WTC11 (cell line): Measurements from ENCODE around the gene BMP8B. TPM values are rescaled to one million over a fixed set of nuclear protein-coding genes. Genes with fewer than 3 reads are reported as not detected.

Source experiments
- ATAC-seq: fragments of 200-7000 bp; cut with Tn5 transposase; 2 replicates; pipeline ENCODE4 v1.10.0; 2021; ENCODE audit warnings: mild to moderate bottlenecking, moderate library complexity
- CTCF ChIA-PET: fragments of 300-600 bp; sonication (Branson Sonifier 250); formaldehyde crosslinking; loops from one replicate; lab custom pipeline; 2021; ENCODE audit warnings: antibody characterized with exemption; lab: Charles Lee
- POLR2A ChIA-PET: fragments of 350-600 bp; sonication (Branson Sonifier 250); formaldehyde crosslinking; loops from one replicate; lab custom pipeline; 2021; ENCODE audit warnings: antibody characterized with exemption; lab: Charles Lee
- DNase-seq: peaks from one replicate; pipeline ENCODE4 v3.0.0; 2021; ENCODE audit warnings: low spot score
- H3K27ac Mint-ChIP-seq: 2 replicates; pipeline ENCODE4 v1.8.0; 2021; ENCODE audit warnings: mixed read lengths
- H3K27me3 Mint-ChIP-seq: 2 replicates; pipeline ENCODE4 v1.8.0; 2021; ENCODE audit warnings: low read depth, mild to moderate bottlenecking, moderate library complexity, mixed read lengths
- H3K36me3 Mint-ChIP-seq: 2 replicates; pipeline ENCODE4 v1.8.0; 2021; ENCODE audit warnings: mixed read lengths
- H3K4me1 Mint-ChIP-seq: 2 replicates; pipeline ENCODE4 v1.8.0; 2022; ENCODE audit warnings: mixed read lengths
- H3K4me3 Mint-ChIP-seq: 2 replicates; pipeline ENCODE4 v1.8.0; 2021; ENCODE audit warnings: mild to moderate bottlenecking, moderate library complexity, mixed read lengths
- H3K9me3 Mint-ChIP-seq: 2 replicates; pipeline ENCODE4 v1.8.0; 2021; ENCODE audit warnings: mixed read lengths
- ETV6 ChIP-seq: sonication (generic); formaldehyde crosslinking; IDR thresholded peaks from 2 replicates; pipeline ENCODE4 v1.8.1; 2022; ENCODE audit warnings: mild to moderate bottlenecking, missing genetic modification reagents
- FOXK1 ChIP-seq: sonication (generic); formaldehyde crosslinking; IDR thresholded peaks from 2 replicates; pipeline ENCODE4 v1.8.0; 2022; ENCODE audit warnings: mild to moderate bottlenecking, moderate library complexity, missing genetic modification reagents
- FOXP1 ChIP-seq: sonication (generic); formaldehyde crosslinking; IDR thresholded peaks from 2 replicates; pipeline ENCODE4 v1.8.0; 2022; ENCODE audit warnings: missing genetic modification reagents, mild to moderate bottlenecking, moderate library complexity, borderline replicate concordance
- GRHL2 ChIP-seq: fragments of 250-450 bp; sonication (Bioruptor Pico); IDR thresholded peaks from 2 replicates; pipeline ENCODE4 v1.8.0; 2022; ENCODE audit warnings: mild to moderate bottlenecking, moderate library complexity; ENCODE audit not compliant: insufficient replicate concordance, severe bottlenecking
- NFYB ChIP-seq: sonication (generic); formaldehyde crosslinking; conservative IDR thresholded peaks from 2 replicates; pipeline ENCODE4 v1.8.0; 2022; ENCODE audit warnings: low read depth, missing genetic modification reagents
- NR2C2 ChIP-seq: sonication (generic); formaldehyde crosslinking; IDR thresholded peaks from 2 replicates; pipeline ENCODE4 v1.8.0; 2022; ENCODE audit warnings: mild to moderate bottlenecking, missing genetic modification reagents
- OVOL2 ChIP-seq: fragments of 250-450 bp; sonication (Bioruptor Pico); IDR thresholded peaks from 2 replicates; pipeline ENCODE4 v1.9.0; 2021; ENCODE audit warnings: mild to moderate bottlenecking, borderline replicate concordance
- RELA ChIP-seq: sonication (generic); formaldehyde crosslinking; IDR thresholded peaks from 2 replicates; pipeline ENCODE4 v1.8.1; 2022; ENCODE audit warnings: missing genetic modification reagents, mild to moderate bottlenecking, borderline replicate concordance
- TEAD1 ChIP-seq: sonication (generic); formaldehyde crosslinking; IDR thresholded peaks from 2 replicates; pipeline ENCODE4 v1.8.0; 2022; ENCODE audit warnings: mild to moderate bottlenecking, missing genetic modification reagents
- ZNF121 ChIP-seq: sonication (generic); formaldehyde crosslinking; IDR thresholded peaks from 2 replicates; pipeline ENCODE4 v1.8.0; 2023; ENCODE audit warnings: missing genetic modification reagents
- ZNF219 ChIP-seq: sonication (generic); formaldehyde crosslinking; IDR thresholded peaks from 2 replicates; pipeline ENCODE4 v1.8.0; 2023; ENCODE audit warnings: missing genetic modification reagents, mild to moderate bottlenecking, borderline replicate concordance
- ZNF396 ChIP-seq: fragments of 250-450 bp; sonication (Bioruptor Pico); IDR thresholded peaks from 2 replicates; pipeline ENCODE4 v1.8.0; 2021; ENCODE audit warnings: mild to moderate bottlenecking, moderate library complexity, borderline replicate concordance
- ZNF671 ChIP-seq: fragments of 250-450 bp; sonication (Bioruptor Pico); IDR thresholded peaks from 2 replicates; pipeline ENCODE4 v1.8.0; 2021; ENCODE audit warnings: mild to moderate bottlenecking
- total RNA-seq: library from RNA; stranded (reverse); gene quantifications from 3 replicates; pipeline ENCODE4 v1.2.3, GENCODE V29; 2021
- TF ChIP-seq, protein P1 (sequence below): sonication (generic); formaldehyde crosslinking; IDR thresholded peaks from 2 replicates; pipeline ENCODE4 v1.8.0; 2023; ENCODE audit warnings: missing genetic modification reagents, mild to moderate bottlenecking, borderline replicate concordance
- TF ChIP-seq, protein P2 (sequence below): sonication (generic); formaldehyde crosslinking; IDR thresholded peaks from 2 replicates; pipeline ENCODE4 v1.8.1; 2022; ENCODE audit warnings: low read depth, missing genetic modification reagents, borderline replicate concordance
- TF ChIP-seq, protein P3 (sequence below): sonication (generic); formaldehyde crosslinking; IDR thresholded peaks from 2 replicates; pipeline ENCODE4 v1.8.1; 2022; ENCODE audit warnings: missing genetic modification reagents, borderline replicate concordance
- TF ChIP-seq, protein P4 (sequence below): sonication (generic); formaldehyde crosslinking; IDR thresholded peaks from 2 replicates; pipeline ENCODE4 v1.8.0; 2023; ENCODE audit warnings: missing genetic modification reagents
- TF ChIP-seq, protein P5 (sequence below): fragments of 250-450 bp; sonication (Bioruptor Pico); IDR thresholded peaks from 2 replicates; pipeline ENCODE4 v2.1.2; 2022; ENCODE audit warnings: mild to moderate bottlenecking, moderate library complexity
- TF ChIP-seq, protein P6 (sequence below): sonication (generic); formaldehyde crosslinking; IDR thresholded peaks from 2 replicates; pipeline ENCODE4 v1.8.0; 2022; ENCODE audit warnings: mild to moderate bottlenecking, missing genetic modification reagents

BMP8B gene
- total RNA-seq, 1 experiment from 2014 or later = 0.74 TPM

DNA sequence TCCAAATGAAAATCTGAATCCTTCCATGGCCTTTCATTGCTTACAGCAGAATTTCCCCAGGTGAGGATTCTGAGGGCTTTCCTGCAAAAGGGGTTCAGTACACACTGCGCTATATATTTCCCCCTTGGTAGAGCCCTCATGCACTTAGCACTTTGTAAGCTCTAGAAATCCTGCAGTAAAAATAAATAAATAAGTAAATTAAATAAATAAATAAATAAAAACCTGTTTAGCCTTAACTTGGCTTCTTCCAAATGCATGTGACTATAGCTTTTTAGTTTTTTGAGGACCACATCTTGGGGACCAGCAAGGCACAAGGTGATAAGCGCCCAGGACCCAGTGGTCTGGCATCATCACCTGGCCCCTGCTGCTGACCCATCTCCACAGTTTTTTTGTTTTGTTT lies 3.2 kb upstream of the BMP8B start:
- H3K27me3 Mint-ChIP-seq = peaks cover 62% of the 10 kb centered on the region
- H3K9me3 Mint-ChIP-seq = no peaks in the 10 kb centered on the region
- ChIA-PET POLR2A (no interaction called here), CTCF (no interaction called here)
- DNase-seq (no peak), ATAC-seq (no peak)
- H3K4me1 Mint-ChIP-seq = peaks cover 12% of the 10 kb centered on the region
- no peak for TF ChIP-seq NR2C2 (CRISPR knock-in tag)
- TF ChIP-seq, protein P1, sequence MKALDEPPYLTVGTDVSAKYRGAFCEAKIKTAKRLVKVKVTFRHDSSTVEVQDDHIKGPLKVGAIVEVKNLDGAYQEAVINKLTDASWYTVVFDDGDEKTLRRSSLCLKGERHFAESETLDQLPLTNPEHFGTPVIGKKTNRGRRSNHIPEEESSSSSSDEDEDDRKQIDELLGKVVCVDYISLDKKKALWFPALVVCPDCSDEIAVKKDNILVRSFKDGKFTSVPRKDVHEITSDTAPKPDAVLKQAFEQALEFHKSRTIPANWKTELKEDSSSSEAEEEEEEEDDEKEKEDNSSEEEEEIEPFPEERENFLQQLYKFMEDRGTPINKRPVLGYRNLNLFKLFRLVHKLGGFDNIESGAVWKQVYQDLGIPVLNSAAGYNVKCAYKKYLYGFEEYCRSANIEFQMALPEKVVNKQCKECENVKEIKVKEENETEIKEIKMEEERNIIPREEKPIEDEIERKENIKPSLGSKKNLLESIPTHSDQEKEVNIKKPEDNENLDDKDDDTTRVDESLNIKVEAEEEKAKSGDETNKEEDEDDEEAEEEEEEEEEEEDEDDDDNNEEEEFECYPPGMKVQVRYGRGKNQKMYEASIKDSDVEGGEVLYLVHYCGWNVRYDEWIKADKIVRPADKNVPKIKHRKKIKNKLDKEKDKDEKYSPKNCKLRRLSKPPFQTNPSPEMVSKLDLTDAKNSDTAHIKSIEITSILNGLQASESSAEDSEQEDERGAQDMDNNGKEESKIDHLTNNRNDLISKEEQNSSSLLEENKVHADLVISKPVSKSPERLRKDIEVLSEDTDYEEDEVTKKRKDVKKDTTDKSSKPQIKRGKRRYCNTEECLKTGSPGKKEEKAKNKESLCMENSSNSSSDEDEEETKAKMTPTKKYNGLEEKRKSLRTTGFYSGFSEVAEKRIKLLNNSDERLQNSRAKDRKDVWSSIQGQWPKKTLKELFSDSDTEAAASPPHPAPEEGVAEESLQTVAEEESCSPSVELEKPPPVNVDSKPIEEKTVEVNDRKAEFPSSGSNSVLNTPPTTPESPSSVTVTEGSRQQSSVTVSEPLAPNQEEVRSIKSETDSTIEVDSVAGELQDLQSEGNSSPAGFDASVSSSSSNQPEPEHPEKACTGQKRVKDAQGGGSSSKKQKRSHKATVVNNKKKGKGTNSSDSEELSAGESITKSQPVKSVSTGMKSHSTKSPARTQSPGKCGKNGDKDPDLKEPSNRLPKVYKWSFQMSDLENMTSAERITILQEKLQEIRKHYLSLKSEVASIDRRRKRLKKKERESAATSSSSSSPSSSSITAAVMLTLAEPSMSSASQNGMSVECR (CRISPR knock-in tag) = no peak
- no peak for TF ChIP-seq ZNF396 (CRISPR knock-in tag)
- TF ChIP-seq, protein P2, sequence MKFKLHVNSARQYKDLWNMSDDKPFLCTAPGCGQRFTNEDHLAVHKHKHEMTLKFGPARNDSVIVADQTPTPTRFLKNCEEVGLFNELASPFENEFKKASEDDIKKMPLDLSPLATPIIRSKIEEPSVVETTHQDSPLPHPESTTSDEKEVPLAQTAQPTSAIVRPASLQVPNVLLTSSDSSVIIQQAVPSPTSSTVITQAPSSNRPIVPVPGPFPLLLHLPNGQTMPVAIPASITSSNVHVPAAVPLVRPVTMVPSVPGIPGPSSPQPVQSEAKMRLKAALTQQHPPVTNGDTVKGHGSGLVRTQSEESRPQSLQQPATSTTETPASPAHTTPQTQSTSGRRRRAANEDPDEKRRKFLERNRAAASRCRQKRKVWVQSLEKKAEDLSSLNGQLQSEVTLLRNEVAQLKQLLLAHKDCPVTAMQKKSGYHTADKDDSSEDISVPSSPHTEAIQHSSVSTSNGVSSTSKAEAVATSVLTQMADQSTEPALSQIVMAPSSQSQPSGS (CRISPR knock-in tag) = no peak
- no peak overlapping the region for H3K27ac Mint-ChIP-seq
- no peak overlapping the region for H3K4me3 Mint-ChIP-seq
- H3K36me3 Mint-ChIP-seq = no peaks in the 10 kb centered on the region

DNA sequence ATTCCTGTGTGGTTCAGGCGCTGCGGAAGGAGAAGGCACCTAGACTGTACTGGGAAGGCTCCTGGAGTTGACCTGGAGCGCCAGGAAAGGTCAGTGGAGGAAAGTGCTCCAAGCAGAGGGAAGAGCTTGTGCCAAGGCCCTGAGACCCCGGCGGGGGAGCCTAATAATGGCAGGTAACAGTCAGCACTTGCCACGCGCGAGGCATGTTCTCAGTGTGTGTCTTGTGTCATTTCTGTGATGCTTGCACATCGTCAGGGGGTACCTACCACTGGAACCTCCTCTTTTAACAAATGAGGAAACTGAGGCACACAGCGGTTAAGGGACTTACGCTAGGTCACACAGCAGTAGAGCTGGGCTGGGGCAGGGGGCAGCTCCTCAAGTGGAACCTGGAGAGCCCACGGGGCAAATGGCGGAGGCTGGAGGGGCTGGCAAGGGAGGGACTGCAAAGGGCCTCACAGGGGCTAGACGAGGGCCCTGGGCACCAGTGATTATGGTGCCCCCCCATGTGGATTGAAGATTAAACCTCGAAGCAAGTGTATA lies 976 bp upstream of the BMP8B start:
- Mint-ChIP-seq H3K27me3 (peaks cover 77% of the 10 kb centered on the region), H3K4me3 (peak overlapping the region; percentile 77), H3K9me3 (no peaks in the 10 kb centered on the region), H3K27ac (no peak overlapping the region), H3K4me1 (peaks cover 12% of the 10 kb centered on the region), H3K36me3 (no peaks in the 10 kb centered on the region)
- ChIA-PET CTCF (interaction anchor here (0.8 to 3.2 kb wide), 10 partner anchors 9 to 295 kb away, joined by 3 to 17 read pairs (median 3); no protein-coding TSS in a partner anchor), POLR2A (no interaction called here)
- DNase-seq = peak; percentile 42
- TF ChIP-seq TEAD1 (CRISPR knock-in tag) (no peak), NFYB (CRISPR knock-in tag) (no peak), FOXK1 (no peak), ZNF671 (no peak), ETV6 (CRISPR knock-in tag) (no peak), ZNF121 (CRISPR knock-in tag) (no peak), RELA (no peak), OVOL2 (no peak), ZNF219 (no peak), GRHL2 (CRISPR knock-in tag) (no peak), FOXP1 (CRISPR knock-in tag) (no peak)
- TF ChIP-seq, protein P3, sequence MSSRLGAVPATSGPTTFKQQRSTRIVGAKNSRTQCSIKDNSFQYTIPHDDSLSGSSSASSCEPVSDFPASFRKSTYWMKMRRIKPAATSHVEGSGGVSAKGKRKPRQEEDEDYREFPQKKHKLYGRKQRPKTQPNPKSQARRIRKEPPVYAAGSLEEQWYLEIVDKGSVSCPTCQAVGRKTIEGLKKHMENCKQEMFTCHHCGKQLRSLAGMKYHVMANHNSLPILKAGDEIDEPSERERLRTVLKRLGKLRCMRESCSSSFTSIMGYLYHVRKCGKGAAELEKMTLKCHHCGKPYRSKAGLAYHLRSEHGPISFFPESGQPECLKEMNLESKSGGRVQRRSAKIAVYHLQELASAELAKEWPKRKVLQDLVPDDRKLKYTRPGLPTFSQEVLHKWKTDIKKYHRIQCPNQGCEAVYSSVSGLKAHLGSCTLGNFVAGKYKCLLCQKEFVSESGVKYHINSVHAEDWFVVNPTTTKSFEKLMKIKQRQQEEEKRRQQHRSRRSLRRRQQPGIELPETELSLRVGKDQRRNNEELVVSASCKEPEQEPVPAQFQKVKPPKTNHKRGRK (CRISPR knock-in tag) = no peak
- TF ChIP-seq, protein P4, sequence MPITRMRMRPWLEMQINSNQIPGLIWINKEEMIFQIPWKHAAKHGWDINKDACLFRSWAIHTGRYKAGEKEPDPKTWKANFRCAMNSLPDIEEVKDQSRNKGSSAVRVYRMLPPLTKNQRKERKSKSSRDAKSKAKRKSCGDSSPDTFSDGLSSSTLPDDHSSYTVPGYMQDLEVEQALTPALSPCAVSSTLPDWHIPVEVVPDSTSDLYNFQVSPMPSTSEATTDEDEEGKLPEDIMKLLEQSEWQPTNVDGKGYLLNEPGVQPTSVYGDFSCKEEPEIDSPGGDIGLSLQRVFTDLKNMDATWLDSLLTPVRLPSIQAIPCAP (CRISPR knock-in tag) = no peak
- TF ChIP-seq, protein P5, sequence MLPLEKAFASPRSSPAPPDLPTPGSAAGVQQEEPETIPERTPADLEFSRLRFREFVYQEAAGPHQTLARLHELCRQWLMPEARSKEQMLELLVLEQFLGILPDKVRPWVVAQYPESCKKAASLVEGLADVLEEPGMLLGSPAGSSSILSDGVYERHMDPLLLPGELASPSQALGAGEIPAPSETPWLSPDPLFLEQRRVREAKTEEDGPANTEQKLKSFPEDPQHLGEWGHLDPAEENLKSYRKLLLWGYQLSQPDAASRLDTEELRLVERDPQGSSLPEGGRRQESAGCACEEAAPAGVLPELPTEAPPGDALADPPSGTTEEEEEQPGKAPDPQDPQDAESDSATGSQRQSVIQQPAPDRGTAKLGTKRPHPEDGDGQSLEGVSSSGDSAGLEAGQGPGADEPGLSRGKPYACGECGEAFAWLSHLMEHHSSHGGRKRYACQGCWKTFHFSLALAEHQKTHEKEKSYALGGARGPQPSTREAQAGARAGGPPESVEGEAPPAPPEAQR (CRISPR knock-in tag) = no peak
- TF ChIP-seq, protein P6, sequence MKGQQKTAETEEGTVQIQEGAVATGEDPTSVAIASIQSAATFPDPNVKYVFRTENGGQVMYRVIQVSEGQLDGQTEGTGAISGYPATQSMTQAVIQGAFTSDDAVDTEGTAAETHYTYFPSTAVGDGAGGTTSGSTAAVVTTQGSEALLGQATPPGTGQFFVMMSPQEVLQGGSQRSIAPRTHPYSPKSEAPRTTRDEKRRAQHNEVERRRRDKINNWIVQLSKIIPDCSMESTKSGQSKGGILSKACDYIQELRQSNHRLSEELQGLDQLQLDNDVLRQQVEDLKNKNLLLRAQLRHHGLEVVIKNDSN (CRISPR knock-in tag) = no peak
- no peak; the same call in 1 of the 2 replicates for ATAC-seq
